ENCODE results near the gene SAFB.

SAFB gene

GRCh38 chr19:5641171-5641570, 18.3 kb downstream of the SAFB start:
- no peak for DNase-seq (ENCODE audit: low read depth, low spot score)
- H3K9me3 ChIP-seq (ENCODE audit: low read depth, low read length): no peaks in the 10 kb centered on the region
- no peak overlapping the region for H3K27ac ChIP-seq
- TF ChIP-seq FOXP2 (optimal IDR thresholded peaks at IDR 0.05; ENCODE audit: control extremely low read depth, extremely low read length, insufficient read depth) (no peak), EZH2 (IDR thresholded peaks at IDR 0.05) (no peak), POLR2AphosphoS5 (IDR thresholded peaks at IDR 0.05; ENCODE audit: borderline replicate concordance, low read depth, low read length) (no peak)
- no peak overlapping the region for H3K9ac ChIP-seq (ENCODE audit: insufficient read length)
- H3K4me3 ChIP-seq: no peak overlapping the region
- H3K36me3 ChIP-seq (ENCODE audit: insufficient read depth, low read length): peaks cover 71% of the 10 kb centered on the region

- H3K9ac ChIP-seq (ENCODE audit: insufficient read length): no peak overlapping the region
- no peak for DNase-seq (ENCODE audit: low read depth, low spot score)
- TF ChIP-seq POLR2AphosphoS5 (IDR thresholded peaks at IDR 0.05; ENCODE audit: borderline replicate concordance, low read depth, low read length) (no peak), FOXP2 (optimal IDR thresholded peaks at IDR 0.05; ENCODE audit: control extremely low read depth, extremely low read length, insufficient read depth) (no peak), EZH2 (IDR thresholded peaks at IDR 0.05) (no peak)
- peaks cover 77% of the 10 kb centered on the region for H3K36me3 ChIP-seq (ENCODE audit: insufficient read depth, low read length)
- H3K9me3 ChIP-seq (ENCODE audit: low read depth, low read length): no peaks in the 10 kb centered on the region
- H3K27ac ChIP-seq: no peak overlapping the region
- no peak overlapping the region for H3K4me3 ChIP-seq
Measured at GRCh38 chr19:5642204-5642603, 19.3 kb downstream of the SAFB start.

GRCh38 chr19:5643060-5643459, 20.2 kb downstream of the SAFB start:
- no peak for DNase-seq (ENCODE audit: low read depth, low spot score)
- Histone ChIP-seq H3K27ac (no peak overlapping the region), H3K4me3 (no peak overlapping the region), H3K9me3 (ENCODE audit: low read depth, low read length) (no peaks in the 10 kb centered on the region), H3K9ac (ENCODE audit: insufficient read length) (no peak overlapping the region), H3K36me3 (ENCODE audit: insufficient read depth, low read length) (peaks cover 77% of the 10 kb centered on the region)
- TF ChIP-seq EZH2 (IDR thresholded peaks at IDR 0.05): no peak

DNA sequence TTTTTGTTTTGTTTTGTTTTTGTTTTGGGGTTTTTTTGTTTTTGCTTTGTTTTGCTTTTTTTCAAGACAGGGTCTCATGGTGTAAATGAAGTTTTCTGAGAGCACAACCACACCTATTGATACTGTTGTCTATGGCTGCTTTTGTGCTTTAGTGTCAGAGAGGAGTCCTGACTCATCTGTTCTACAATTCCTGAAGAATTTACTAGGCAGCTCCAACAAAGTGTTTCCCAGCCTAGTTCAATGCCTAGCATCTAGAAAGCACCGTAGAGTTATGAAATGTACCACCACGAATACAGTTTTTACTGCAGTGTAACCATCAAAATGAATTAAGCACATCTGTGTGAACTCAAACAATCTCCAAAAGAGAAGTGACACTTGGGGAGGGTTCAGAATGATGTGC, 21.2 kb downstream of the SAFB start:
- DNase-seq (ENCODE audit: low read depth, low spot score): no peak
- Histone ChIP-seq H3K36me3 (ENCODE audit: insufficient read depth, low read length) (peaks cover 80% of the 10 kb centered on the region), H3K9ac (ENCODE audit: insufficient read length) (no peak overlapping the region), H3K4me3 (no peak overlapping the region), H3K27ac (no peak overlapping the region), H3K9me3 (ENCODE audit: low read depth, low read length) (no peaks in the 10 kb centered on the region)
- TF ChIP-seq FOXP2 (optimal IDR thresholded peaks at IDR 0.05; ENCODE audit: control extremely low read depth, extremely low read length, insufficient read depth) (no peak), EZH2 (IDR thresholded peaks at IDR 0.05) (no peak), POLR2AphosphoS5 (IDR thresholded peaks at IDR 0.05; ENCODE audit: borderline replicate concordance, low read depth, low read length) (no peak)

DNA sequence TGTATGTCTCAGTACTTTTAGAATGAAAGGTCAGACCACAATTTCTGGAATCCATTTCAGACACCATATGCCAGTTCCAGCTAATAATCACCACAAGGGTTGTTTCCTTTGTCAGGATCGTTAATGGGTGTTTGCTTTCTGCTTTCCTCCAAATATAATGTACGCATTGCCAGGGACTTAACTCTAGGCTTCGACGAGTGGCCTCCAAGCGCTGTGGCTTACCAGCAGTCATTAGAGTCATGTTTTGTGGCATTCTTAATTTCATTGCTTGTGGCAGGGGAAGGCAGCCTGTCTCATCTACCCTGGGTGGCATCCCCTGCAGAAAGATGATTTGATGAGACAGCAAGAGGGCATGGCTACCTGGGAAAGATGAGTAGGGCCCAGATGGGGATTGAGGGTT, 22.5 kb downstream of the SAFB start:
- peaks cover 87% of the 10 kb centered on the region for H3K36me3 ChIP-seq (ENCODE audit: insufficient read depth, low read length)
- no peak for DNase-seq (ENCODE audit: low read depth, low spot score)

DNA sequence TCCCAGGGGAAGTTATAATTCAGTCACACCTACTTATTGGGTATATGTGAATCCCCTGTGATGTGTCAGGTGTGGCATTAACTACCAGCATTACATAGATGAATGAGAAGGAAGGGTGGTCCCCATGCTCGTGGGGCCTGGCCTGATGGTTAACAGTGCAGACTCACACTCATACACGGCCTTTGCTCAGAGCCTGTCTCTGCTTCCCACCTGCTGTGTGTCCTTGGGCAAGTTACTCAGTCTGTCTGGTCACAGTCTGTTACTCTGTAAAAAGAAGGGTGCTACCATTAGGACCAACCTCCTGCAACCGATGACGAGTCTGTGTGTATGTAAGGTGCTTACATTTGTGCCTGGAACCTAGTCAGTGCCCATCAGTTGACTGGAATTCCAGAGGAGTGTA, 23.8 kb downstream of the SAFB start:
- H3K36me3 ChIP-seq (ENCODE audit: insufficient read depth, low read length): peaks cover 91% of the 10 kb centered on the region
- no peak overlapping the region for H3K9ac ChIP-seq (ENCODE audit: insufficient read length)
- no peak for TF ChIP-seq POLR2AphosphoS5 (IDR thresholded peaks at IDR 0.05; ENCODE audit: borderline replicate concordance, low read depth, low read length)
- DNase-seq (ENCODE audit: low read depth, low spot score): no peak
- H3K9me3 ChIP-seq (ENCODE audit: low read depth, low read length): no peaks in the 10 kb centered on the region
- H3K4me3 ChIP-seq: no peak overlapping the region
- H3K27ac ChIP-seq: no peak overlapping the region

More for the DNA sequence above, 22.5 kb downstream of the SAFB start:
- Histone ChIP-seq H3K4me3 (no peak overlapping the region), H3K27ac (no peak overlapping the region), H3K9me3 (ENCODE audit: low read depth, low read length) (no peaks in the 10 kb centered on the region), H3K9ac (ENCODE audit: insufficient read length) (no peak overlapping the region)
- TF ChIP-seq FOXP2 (optimal IDR thresholded peaks at IDR 0.05; ENCODE audit: control extremely low read depth, extremely low read length, insufficient read depth) (no peak), EZH2 (IDR thresholded peaks at IDR 0.05) (no peak), POLR2AphosphoS5 (IDR thresholded peaks at IDR 0.05; ENCODE audit: borderline replicate concordance, low read depth, low read length) (no peak)

- Histone ChIP-seq H3K4me3 (no peak overlapping the region), H3K27ac (no peak overlapping the region), H3K36me3 (ENCODE audit: insufficient read depth, low read length) (peaks cover 91% of the 10 kb centered on the region), H3K9ac (ENCODE audit: insufficient read length) (no peak overlapping the region), H3K9me3 (ENCODE audit: low read depth, low read length) (no peaks in the 10 kb centered on the region)
- no peak for DNase-seq (ENCODE audit: low read depth, low spot score)
- TF ChIP-seq POLR2AphosphoS5 (IDR thresholded peaks at IDR 0.05; ENCODE audit: borderline replicate concordance, low read depth, low read length): no peak
- TF ChIP-seq EZH2 (IDR thresholded peaks at IDR 0.05): no peak
- TF ChIP-seq FOXP2 (optimal IDR thresholded peaks at IDR 0.05; ENCODE audit: control extremely low read depth, extremely low read length, insufficient read depth): no peak
Measured at GRCh38 chr19:5648464-5648863, 25.6 kb downstream of the SAFB start.

DNA sequence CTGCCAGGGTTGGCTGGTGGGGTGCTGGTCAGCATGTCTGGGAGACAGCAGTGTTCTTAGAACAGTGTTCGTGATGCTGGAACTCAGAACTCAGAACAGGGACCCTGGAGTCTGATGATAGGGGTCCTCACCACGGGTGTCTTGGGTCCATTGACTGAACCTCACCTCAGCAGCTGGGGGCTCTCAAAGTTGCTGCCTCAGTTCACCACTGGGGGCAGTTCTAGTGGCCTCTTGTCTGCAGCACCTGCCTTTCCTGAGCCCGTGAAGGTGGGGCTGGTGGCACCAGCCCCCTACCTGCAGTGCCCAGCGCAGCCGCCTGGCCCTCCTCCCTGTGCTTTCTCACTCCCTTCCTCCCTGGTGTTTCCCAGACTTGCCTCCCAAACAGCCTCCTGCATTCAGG, 28.5 kb downstream of the SAFB start:
- Histone ChIP-seq H3K27ac (no peak overlapping the region), H3K9me3 (ENCODE audit: low read depth, low read length) (no peaks in the 10 kb centered on the region), H3K4me3 (no peak overlapping the region), H3K9ac (ENCODE audit: insufficient read length) (no peak overlapping the region), H3K36me3 (ENCODE audit: insufficient read depth, low read length) (peaks cover 90% of the 10 kb centered on the region)
- TF ChIP-seq EZH2 (IDR thresholded peaks at IDR 0.05) (no peak), FOXP2 (optimal IDR thresholded peaks at IDR 0.05; ENCODE audit: control extremely low read depth, extremely low read length, insufficient read depth) (no peak)
- no peak for DNase-seq (ENCODE audit: low read depth, low spot score)

GRCh38 chr19:5652261-5652660, 29.4 kb downstream of the SAFB start:
- no peak overlapping the region for H3K9ac ChIP-seq (ENCODE audit: insufficient read length)
- no peak for DNase-seq (ENCODE audit: low read depth, low spot score)
- TF ChIP-seq POLR2AphosphoS5 (IDR thresholded peaks at IDR 0.05; ENCODE audit: borderline replicate concordance, low read depth, low read length) (no peak), EZH2 (IDR thresholded peaks at IDR 0.05) (no peak), FOXP2 (optimal IDR thresholded peaks at IDR 0.05; ENCODE audit: control extremely low read depth, extremely low read length, insufficient read depth) (no peak)
- no peak overlapping the region for H3K27ac ChIP-seq
- peaks cover 88% of the 10 kb centered on the region for H3K36me3 ChIP-seq (ENCODE audit: insufficient read depth, low read length)
- H3K4me3 ChIP-seq: no peak overlapping the region
- no peaks in the 10 kb centered on the region for H3K9me3 ChIP-seq (ENCODE audit: low read depth, low read length)
